ENCODE data around the gene TP53RK. TPM values are rescaled to one million over a fixed set of nuclear protein-coding genes. Genes with fewer than 3 reads are reported as not detected.
A peak's percentile ranks its signal among the peaks of the same experiment; 100 is the strongest.

TP53RK gene
- 11.1 and 11.8 TPM in 2 replicates for polyA plus RNA-seq (2013)

DNA sequence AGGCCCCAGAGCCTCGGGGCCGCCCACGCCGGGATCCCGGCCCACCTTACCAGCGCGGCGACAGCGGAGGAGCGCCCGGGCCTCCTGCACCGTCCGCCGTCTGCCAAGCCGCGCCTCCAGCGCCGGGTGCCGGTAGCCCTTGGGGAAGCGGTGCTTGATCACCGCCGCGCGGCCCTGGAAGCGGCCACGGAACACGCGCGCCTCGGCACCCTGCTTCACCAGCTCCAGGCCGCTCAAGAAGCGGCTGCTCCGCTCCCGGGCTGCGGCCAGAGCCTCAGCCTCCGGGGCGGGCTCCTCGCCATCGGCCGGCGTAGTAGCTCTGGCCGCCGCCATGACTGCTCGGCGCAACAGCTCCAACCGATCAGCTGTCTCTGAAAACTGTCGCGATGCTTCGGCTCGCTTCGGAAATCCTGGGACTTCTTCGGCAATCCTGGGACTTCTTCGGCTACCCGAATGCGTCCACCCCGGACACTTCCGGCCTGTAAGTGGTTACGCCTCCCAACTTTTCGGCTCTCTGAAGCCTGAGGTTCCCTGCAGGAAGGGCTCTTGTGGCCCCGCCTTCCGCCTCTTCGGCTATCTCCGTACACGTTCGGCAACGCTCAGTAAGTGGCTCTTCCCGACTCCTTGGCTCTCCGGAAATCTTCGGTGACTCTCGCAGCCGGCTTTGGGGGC lies at the start of gene TP53RK:
TSS of gene TP53RK (minus strand) at position 363 of the 672 bp plus-strand sequence. CDS start at position 333, 30 bp downstream.
- Histone ChIP-seq H3K9me3 (ENCODE audit: insufficient read depth, low read depth, low read length) (no peaks in the 10 kb centered on the region), H3K36me3 (ENCODE audit: control insufficient read depth in 1 of 2, insufficient read depth in 2 of 2, low read length in 2 of 2) (peaks cover 4% of the 10 kb centered on the region in 2 experiments), H3K4ac (ENCODE audit: low read depth, low read length) (peak within 1 kb of the TSS; percentile 92), H3K4me1 (ENCODE audit: control insufficient read depth in 1 of 2, insufficient read depth in 2 of 2, low read length in 2 of 2) (peaks cover 0 to 9% of the 10 kb centered on the region in 2 experiments), H3K79me1 (ENCODE audit: low read length) (peaks cover 8% of the 10 kb centered on the region), H3K4me2 (ENCODE audit: low read length) (peak within 1 kb of the TSS; percentile 72), H3K27me3 (ENCODE audit: insufficient read depth, low read length) (no peaks in the 10 kb centered on the region), H4K12ac (ENCODE audit: low read depth, low read length) (peak within 1 kb of the TSS; percentile 91), H3K27ac (ENCODE audit: low read depth, low read length) (peak within 1 kb of the TSS; percentile 99), H3K18ac (ENCODE audit: low read length) (peak within 1 kb of the TSS; percentile 91), H4K91ac (ENCODE audit: low read depth, low read length) (peak within 1 kb of the TSS; percentile 84), H2AK5ac (ENCODE audit: low read length) (peak within 1 kb of the TSS; percentile 73), H2AFZ (ENCODE audit: insufficient read depth, low read length, poor library complexity) (peak within 1 kb of the TSS; percentile 85), H3K79me2 (ENCODE audit: control insufficient read depth, insufficient read depth, low read length, poor library complexity) (peaks cover 14% of the 10 kb centered on the region), H3K14ac (ENCODE audit: low read length) (peak within 1 kb of the TSS; percentile 99), H2BK5ac (ENCODE audit: low read depth, low read length, poor library complexity) (peak within 1 kb of the TSS; percentile 95), H4K8ac (ENCODE audit: low read depth, low read length) (peak within 1 kb of the TSS; percentile 99), H2BK12ac (ENCODE audit: low read length) (no peak within 1 kb of the TSS), H3K23ac (ENCODE audit: low read length) (no peak within 1 kb of the TSS), H2BK120ac (ENCODE audit: insufficient read depth, low read length, poor library complexity) (peak within 1 kb of the TSS; percentile 93), H3K9ac (ENCODE audit: low read length) (peak within 1 kb of the TSS; percentile 99), H3K4me3 (ENCODE audit: low read depth, low read length) (peak within 1 kb of the TSS; percentile 96)
- WGBS (ENCODE audit: extremely low coverage, insufficient coverage, insufficient read length), result no CpG with 5 or more reads among the region's 71 CpGs
- peak; percentile 100 for DNase-seq

GRCh38 chr20:46735436-46735835 lies 46.2 kb upstream of the TP53RK start:
- H3K23ac ChIP-seq (ENCODE audit: low read length), result no peak overlapping the region
- no peaks in the 10 kb centered on the region for H3K79me2 ChIP-seq (ENCODE audit: control insufficient read depth, insufficient read depth, low read length, poor library complexity)
- H2AFZ ChIP-seq (ENCODE audit: insufficient read depth, low read length, poor library complexity), result no peak overlapping the region
- no peak overlapping the region for H2BK5ac ChIP-seq (ENCODE audit: low read depth, low read length, poor library complexity)
- H3K14ac ChIP-seq (ENCODE audit: low read length), result no peak overlapping the region
- DNase-seq, result no peak
- H3K9ac ChIP-seq (ENCODE audit: low read length), result no peak overlapping the region
- H2BK12ac ChIP-seq (ENCODE audit: low read length), result no peak overlapping the region
- H2BK120ac ChIP-seq (ENCODE audit: insufficient read depth, low read length, poor library complexity), result no peak overlapping the region
- no CpG with 5 or more reads among the region's 2 CpGs for WGBS (ENCODE audit: extremely low coverage, insufficient coverage, insufficient read length)
- H3K36me3 ChIP-seq (ENCODE audit: control insufficient read depth in 1 of 2, insufficient read depth in 2 of 2, low read length in 2 of 2), result peaks cover 0 to 10% of the 10 kb centered on the region in 2 experiments
- H4K91ac ChIP-seq (ENCODE audit: low read depth, low read length), result no peak overlapping the region
- peaks cover 1% of the 10 kb centered on the region for H3K9me3 ChIP-seq (ENCODE audit: insufficient read depth, low read depth, low read length)
- no peak overlapping the region for H3K18ac ChIP-seq (ENCODE audit: low read length)
- H3K4me2 ChIP-seq (ENCODE audit: low read length), result no peak overlapping the region
- no peak overlapping the region for H4K12ac ChIP-seq (ENCODE audit: low read depth, low read length)
- no peak overlapping the region for H3K4me3 ChIP-seq (ENCODE audit: low read depth, low read length)
- H3K4me1 ChIP-seq (ENCODE audit: control insufficient read depth in 1 of 2, insufficient read depth in 2 of 2, low read length in 2 of 2), result peaks cover 7 to 11% of the 10 kb centered on the region in 2 experiments
- no peaks in the 10 kb centered on the region for H3K27me3 ChIP-seq (ENCODE audit: insufficient read depth, low read length)
- H2AK5ac ChIP-seq (ENCODE audit: low read length), result no peak overlapping the region
- H3K4ac ChIP-seq (ENCODE audit: low read depth, low read length), result no peak overlapping the region
- H4K8ac ChIP-seq (ENCODE audit: low read depth, low read length), result no peak overlapping the region
- peaks cover 3% of the 10 kb centered on the region for H3K79me1 ChIP-seq (ENCODE audit: low read length)
- no peak overlapping the region for H3K27ac ChIP-seq (ENCODE audit: low read depth, low read length)

- no peak overlapping the region for H2BK120ac ChIP-seq (ENCODE audit: insufficient read depth, low read length, poor library complexity)
- no peak overlapping the region for H3K4me2 ChIP-seq (ENCODE audit: low read length)
- DNase-seq, result no peak
- no peak overlapping the region for H3K14ac ChIP-seq (ENCODE audit: low read length)
- no peak overlapping the region for H4K91ac ChIP-seq (ENCODE audit: low read depth, low read length)
- no peaks in the 10 kb centered on the region for H3K79me2 ChIP-seq (ENCODE audit: control insufficient read depth, insufficient read depth, low read length, poor library complexity)
- H3K27me3 ChIP-seq (ENCODE audit: insufficient read depth, low read length), result no peaks in the 10 kb centered on the region
- peaks cover 4 to 10% of the 10 kb centered on the region in 2 experiments for H3K36me3 ChIP-seq (ENCODE audit: control insufficient read depth in 1 of 2, insufficient read depth in 2 of 2, low read length in 2 of 2)
- no peak overlapping the region for H3K23ac ChIP-seq (ENCODE audit: low read length)
- no peak overlapping the region for H2AK5ac ChIP-seq (ENCODE audit: low read length)
- H2BK12ac ChIP-seq (ENCODE audit: low read length), result no peak overlapping the region
- no peak overlapping the region for H3K27ac ChIP-seq (ENCODE audit: low read depth, low read length)
- H3K4me1 ChIP-seq (ENCODE audit: control insufficient read depth in 1 of 2, insufficient read depth in 2 of 2, low read length in 2 of 2), result no peaks in the 10 kb centered on the region
- H3K4ac ChIP-seq (ENCODE audit: low read depth, low read length), result no peak overlapping the region
- H3K79me1 ChIP-seq (ENCODE audit: low read length), result no peaks in the 10 kb centered on the region
- WGBS (ENCODE audit: extremely low coverage, insufficient coverage, insufficient read length), result no CpG with 5 or more reads among the region's 4 CpGs
- H2BK5ac ChIP-seq (ENCODE audit: low read depth, low read length, poor library complexity), result no peak overlapping the region
- H3K9ac ChIP-seq (ENCODE audit: low read length), result no peak overlapping the region
- H3K9me3 ChIP-seq (ENCODE audit: insufficient read depth, low read depth, low read length), result peaks cover 1% of the 10 kb centered on the region
- no peak overlapping the region for H2AFZ ChIP-seq (ENCODE audit: insufficient read depth, low read length, poor library complexity)
- no peak overlapping the region for H4K12ac ChIP-seq (ENCODE audit: low read depth, low read length)
- H3K18ac ChIP-seq (ENCODE audit: low read length), result no peak overlapping the region
- H4K8ac ChIP-seq (ENCODE audit: low read depth, low read length), result no peak overlapping the region
- H3K4me3 ChIP-seq (ENCODE audit: low read depth, low read length), result no peak overlapping the region
These were observed 42.5 kb upstream of the TP53RK start for GRCh38 chr20:46731770-46732169.

GRCh38 chr20:46725186-46726165 lies 36.2 kb upstream of the TP53RK start:
- no peak overlapping the region for H4K8ac ChIP-seq (ENCODE audit: low read depth, low read length)
- H3K4me2 ChIP-seq (ENCODE audit: low read length), result no peak overlapping the region
- no peak overlapping the region for H3K27ac ChIP-seq (ENCODE audit: low read depth, low read length)
- H3K23ac ChIP-seq (ENCODE audit: low read length), result no peak overlapping the region
- H3K9me3 ChIP-seq (ENCODE audit: insufficient read depth, low read depth, low read length), result no peaks in the 10 kb centered on the region
- no peak overlapping the region for H2BK5ac ChIP-seq (ENCODE audit: low read depth, low read length, poor library complexity)
- no peak overlapping the region for H2AFZ ChIP-seq (ENCODE audit: insufficient read depth, low read length, poor library complexity)
- H4K12ac ChIP-seq (ENCODE audit: low read depth, low read length), result no peak overlapping the region
- no peak overlapping the region for H3K9ac ChIP-seq (ENCODE audit: low read length)
- H3K27me3 ChIP-seq (ENCODE audit: insufficient read depth, low read length), result no peaks in the 10 kb centered on the region
- H3K14ac ChIP-seq (ENCODE audit: low read length), result no peak overlapping the region
- H3K4me1 ChIP-seq (ENCODE audit: control insufficient read depth in 1 of 2, insufficient read depth in 2 of 2, low read length in 2 of 2), result no peaks in the 10 kb centered on the region
- H3K18ac ChIP-seq (ENCODE audit: low read length), result no peak overlapping the region
- peaks cover 9 to 15% of the 10 kb centered on the region in 2 experiments for H3K36me3 ChIP-seq (ENCODE audit: control insufficient read depth in 1 of 2, insufficient read depth in 2 of 2, low read length in 2 of 2)
- H2AK5ac ChIP-seq (ENCODE audit: low read length), result no peak overlapping the region
- no peaks in the 10 kb centered on the region for H3K79me2 ChIP-seq (ENCODE audit: control insufficient read depth, insufficient read depth, low read length, poor library complexity)
- no peak overlapping the region for H3K4me3 ChIP-seq (ENCODE audit: low read depth, low read length)
- H2BK12ac ChIP-seq (ENCODE audit: low read length), result no peak overlapping the region
- WGBS (ENCODE audit: extremely low coverage, insufficient coverage, insufficient read length), result no CpG with 5 or more reads among the region's 27 CpGs
- no peaks in the 10 kb centered on the region for H3K79me1 ChIP-seq (ENCODE audit: low read length)
- no peak overlapping the region for H2BK120ac ChIP-seq (ENCODE audit: insufficient read depth, low read length, poor library complexity)
- no peak overlapping the region for H3K4ac ChIP-seq (ENCODE audit: low read depth, low read length)
- DNase-seq, result no peak
- H4K91ac ChIP-seq (ENCODE audit: low read depth, low read length), result no peak overlapping the region

Measured in trophoblast cell (in vitro differentiated cells and primary cell).